GM12878 (cell line): ENCODE results near the gene RAD17.
A peak's percentile ranks its signal among the peaks of the same experiment; 100 is the strongest.

Source experiments
- CREM ChIP-seq: IDR thresholded peaks from 2 replicates; pipeline ENCODE4 v1.6.1; 2014; ENCODE audit warnings: antibody characterized with exemption, low read depth
- EZH2 ChIP-seq: IDR thresholded peaks from 2 replicates; pipeline ENCODE4 v1.6.1; 2012; ENCODE audit warnings: low read depth, mild to moderate bottlenecking, control low read depth, inconsistent platforms, low read length, borderline replicate concordance; ENCODE audit not compliant: control insufficient read depth
- POLR2AphosphoS5 ChIP-seq: IDR thresholded peaks from 2 replicates; pipeline ENCODE4 v1.6.1; 2011; ENCODE audit warnings: mild to moderate bottlenecking, low read length, inconsistent platforms

GRCh38 chr5:69369340-69370121, at the start of gene RAD17, which contains the start of the genes AK6 and TAF9:
- peak; percentile 84 for TF ChIP-seq CREM
- no peak for TF ChIP-seq EZH2
- peak; percentile 92 for TF ChIP-seq POLR2AphosphoS5
